GM18519 (cell line): ENCODE data around the gene IFT88.
"Not testable (repeated sequence)": the region's sequence is repeated elsewhere in the genome, so short reads cannot be mapped to it uniquely, and the experiment has no call there.

ENCODE experiments used
- ATAC-seq: cut with Tn5 transposase; IDR thresholded peaks from one replicate; pipeline ENCODE4 v1.9.1; 2021; ENCODE audit warnings: mild to moderate bottlenecking, moderate library complexity; ENCODE audit not compliant: unreplicated experiment, low FRiP score

The IFT88 gene

DNA sequence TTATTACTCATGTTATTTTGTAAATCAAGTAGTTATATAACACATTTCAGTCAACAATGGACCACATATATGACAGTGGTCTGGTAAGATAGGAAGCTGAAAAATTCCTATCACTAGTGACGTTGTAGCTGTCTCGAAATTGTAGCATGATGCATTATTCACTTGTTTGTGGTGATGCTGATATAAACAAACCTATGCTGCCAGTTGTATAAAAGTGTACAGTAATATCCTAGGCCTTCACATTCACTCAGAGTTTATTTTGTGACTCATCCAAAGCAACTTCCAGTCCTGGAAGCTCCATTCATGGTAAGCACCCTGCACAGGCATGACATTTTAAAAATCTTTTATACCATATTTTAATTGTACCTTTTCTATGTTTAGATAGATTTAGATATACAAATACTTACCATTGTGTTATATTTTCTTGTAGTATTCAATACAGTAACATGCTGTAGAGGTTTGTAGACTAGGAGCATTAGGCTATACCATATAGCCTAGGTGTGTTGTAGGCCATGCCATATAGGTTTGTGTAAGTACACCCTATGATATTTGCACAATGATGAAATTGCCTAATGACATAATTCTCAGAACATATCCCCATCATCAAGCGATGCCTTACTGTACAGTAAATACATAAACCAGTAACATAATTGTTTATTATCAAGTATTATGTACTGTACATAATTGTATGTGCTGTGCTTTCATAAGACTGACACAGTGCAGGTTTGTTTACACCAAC is 49.3 kb downstream of the IFT88 start:
- no peak for ATAC-seq

DNA sequence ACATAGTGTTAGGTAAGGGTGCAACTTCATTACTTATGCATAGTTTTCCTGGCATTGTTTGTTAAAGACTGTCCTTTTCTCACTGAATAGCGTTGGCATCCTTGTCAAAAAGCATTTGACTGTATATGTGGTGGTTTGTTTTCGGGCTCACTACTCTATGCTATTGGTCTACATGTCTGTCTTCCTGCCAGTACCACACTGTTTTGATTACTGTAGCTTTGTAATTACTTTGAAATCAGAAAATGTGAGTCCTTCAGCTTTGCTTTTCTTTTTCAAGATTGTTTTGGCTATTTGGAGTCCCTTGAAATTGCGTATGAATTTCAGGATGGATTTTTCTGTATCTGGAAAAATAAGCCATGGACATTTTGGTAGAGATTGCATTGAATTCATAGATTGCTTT is 56.0 kb downstream of the IFT88 start:
- ATAC-seq = no peak

DNA sequence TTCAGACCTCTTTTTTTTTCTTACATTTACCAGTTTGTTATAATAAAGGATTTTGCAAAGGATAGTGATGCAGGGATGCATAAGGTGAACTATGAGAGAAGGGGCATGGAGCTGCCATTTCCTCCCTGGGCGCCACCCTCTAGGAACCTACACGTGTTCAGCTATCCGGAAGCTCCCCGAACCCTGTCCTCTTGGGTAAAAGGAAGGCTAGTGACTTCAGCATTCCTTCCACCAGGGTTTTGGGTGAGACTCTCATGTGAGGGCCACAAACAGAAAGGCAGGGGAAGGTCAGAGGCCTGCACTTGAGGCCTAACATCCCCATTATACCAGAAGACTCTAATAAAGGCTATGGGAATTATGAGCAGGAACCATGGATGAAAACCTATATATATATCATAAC is 57.3 kb downstream of the IFT88 start:
- ATAC-seq = no peak

DNA sequence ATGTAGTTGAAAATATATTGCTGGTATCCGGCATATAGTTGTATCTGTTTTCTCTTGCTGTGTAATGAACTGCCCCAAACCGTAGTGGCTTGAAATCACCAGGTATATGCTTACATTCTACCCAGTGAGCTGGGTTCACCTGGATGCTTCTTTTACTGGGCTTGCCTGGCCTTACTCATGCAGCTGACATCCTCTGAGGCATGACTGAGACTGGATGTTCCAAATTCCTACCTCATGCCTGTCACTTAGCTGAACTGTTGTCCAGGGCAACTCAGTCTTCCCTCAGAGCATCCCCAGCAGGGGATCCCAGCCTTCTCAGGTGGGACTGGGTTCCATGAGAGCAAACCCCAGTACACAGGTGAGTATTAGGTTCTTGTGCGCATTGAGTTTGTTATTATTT is 66.8 kb downstream of the IFT88 start:
- no peak for ATAC-seq

DNA sequence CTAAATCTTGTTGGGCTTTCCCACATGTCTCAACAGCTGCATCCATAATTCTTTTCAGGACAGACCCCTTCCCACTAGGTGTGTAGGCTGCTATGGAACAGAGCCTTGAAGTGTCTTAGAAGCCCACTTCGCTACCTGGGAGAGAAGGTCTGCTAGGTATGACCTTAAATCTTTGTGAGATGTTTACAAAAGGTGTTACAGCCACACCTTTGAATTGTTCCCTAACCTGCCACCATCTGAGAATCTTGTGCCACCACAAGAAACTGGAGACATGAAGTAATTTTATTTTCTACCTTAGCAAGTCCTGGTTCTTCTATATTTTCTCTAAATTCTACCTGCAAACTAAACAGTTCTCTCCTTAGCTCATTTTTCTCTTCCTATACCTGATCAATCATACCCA is 69.1 kb downstream of the IFT88 start:
- ATAC-seq = no peak

DNA sequence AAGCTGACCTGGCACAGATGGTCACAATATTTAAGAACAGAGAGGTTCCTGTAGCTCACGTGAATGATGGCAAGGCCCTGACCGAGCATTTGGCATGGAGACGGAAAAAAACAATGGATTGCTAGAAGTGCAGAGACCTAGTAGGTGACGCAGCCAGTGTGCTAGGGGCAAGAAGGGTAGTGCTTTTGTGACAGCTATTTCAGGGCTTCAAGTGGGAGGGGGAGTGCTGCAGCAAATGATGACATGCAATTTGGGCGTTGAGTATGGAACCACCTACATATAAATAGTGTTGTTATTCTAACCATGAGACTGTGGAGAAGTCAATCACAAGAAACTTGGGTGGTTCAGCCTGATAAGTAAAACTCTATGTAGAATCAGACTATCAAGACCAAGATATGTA is 70.9 kb downstream of the IFT88 start:
- ATAC-seq = no peak

DNA sequence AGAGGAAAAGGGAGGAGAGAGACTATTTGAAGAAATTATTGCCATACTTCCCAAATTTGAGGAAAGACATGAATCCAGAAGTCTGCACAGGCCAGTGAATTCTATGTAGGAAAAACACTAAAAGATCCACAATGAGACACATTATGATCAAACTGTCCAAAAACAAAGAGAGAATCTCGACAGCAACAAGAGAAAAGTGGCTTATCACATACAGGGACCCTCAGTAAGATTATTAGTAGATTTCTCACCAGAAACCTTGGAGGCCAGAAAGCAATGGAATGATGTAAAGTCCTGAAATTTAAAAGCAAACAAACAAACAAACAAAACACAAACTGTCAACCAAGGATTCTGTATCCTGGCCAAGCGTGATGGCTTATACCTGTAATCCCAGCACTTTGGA is 80.8 kb downstream of the IFT88 start:
- ATAC-seq = no peak

DNA sequence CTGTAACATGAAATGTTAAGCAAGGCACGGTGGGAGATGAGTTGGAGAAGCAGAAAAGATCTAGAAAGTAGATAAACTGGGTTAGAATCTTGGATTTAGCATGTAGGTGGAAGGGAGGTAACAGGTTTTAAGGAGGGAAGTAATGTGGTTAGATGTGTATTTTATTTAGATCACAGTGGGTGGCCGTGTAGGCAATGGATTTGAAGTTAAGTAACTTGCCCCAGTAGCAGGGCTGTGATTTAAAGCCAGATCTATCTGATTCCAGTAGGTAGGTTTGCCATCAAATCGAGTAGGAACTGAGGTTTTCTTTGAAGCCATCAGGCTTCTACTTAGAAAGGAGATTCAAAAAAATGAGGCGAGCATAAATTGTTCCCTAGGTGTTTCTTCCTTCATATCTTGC is 86.0 kb downstream of the IFT88 start:
- ATAC-seq = no peak

DNA sequence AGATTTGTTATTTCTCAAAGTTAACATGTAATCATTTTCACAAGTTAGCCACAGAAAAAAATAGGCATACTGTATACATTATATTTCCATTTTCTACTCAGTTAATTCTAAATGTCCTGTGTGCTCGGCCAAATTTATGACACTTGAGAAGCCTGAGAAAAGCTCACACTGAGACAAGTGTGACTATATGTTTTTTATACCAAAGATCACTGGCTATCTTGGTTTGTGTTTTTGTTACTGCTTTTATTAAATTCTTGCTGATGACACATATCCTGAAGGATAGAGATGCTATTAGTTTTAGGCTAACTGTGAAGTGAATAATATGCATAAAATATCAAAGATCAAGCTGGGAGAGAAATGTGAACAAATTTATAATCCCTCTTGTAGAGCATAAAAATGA is 87.2 kb downstream of the IFT88 start:
- ATAC-seq = no peak

DNA sequence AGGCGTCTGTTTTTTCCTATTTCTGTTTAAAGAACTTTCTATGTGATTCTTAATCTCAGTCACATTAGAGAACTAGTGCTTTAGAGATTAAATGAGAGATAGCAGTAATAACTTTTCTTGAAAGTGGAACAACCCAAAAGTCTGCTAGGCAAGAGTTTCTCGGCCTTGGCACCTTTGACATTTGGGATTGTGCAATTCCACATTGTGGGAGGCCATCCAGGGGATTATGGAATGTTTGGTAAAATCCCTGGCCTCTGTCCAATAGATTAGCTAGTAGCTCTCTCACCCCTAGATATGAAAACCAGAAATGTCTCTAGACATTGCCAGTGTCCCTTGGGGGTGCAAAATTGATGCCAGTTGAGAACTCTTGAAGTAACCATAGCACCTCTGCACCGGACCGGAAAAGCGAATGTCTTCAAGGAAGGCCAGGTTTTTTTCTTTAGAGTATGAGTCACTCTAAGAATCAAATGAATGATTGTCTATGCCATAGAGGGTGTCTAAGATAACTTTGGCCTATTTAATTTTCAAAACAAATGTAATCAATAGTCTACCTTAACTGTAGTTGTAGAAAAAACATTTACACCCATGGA is 91.6 kb downstream of the IFT88 start:
- ATAC-seq = no peak

DNA sequence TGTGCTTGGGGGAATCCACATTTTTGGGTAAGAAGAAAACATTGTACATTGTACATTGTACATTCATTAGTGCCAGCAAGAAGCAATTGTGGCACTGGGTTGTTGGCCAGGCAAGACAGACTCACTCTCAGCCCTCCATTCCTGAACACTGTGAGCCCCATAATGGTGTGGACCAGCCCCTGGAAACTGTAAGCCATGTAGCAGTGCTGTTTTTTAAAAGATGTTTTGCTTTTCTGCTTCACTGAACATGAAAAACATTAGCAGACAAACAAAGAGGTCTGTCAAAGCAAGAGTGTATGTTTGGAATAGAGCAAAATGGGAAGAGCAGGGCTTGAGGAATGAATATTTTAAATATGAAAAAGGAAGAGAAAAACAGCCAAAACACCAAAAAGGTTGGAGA is 97.4 kb downstream of the IFT88 start:
- no peak for ATAC-seq

DNA sequence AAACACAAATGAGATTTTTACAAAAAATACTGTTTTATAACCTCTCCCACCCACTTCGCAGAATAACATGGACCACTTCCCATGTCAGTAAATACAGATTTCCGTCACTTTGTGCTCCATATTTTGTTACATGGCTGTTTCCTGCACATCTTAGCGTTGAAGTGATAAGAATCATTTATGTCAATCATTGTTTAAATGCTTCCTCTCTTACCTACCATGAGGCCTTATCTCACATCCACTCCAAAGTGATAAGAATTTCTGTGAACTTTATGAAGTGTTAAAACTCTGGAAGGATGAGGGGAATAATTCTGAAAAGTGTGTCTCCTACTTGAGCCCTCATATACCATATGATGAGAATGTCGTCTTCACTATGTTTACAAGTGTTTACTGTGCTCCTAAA is 100.0 kb downstream of the IFT88 start:
- ATAC-seq = no peak

DNA sequence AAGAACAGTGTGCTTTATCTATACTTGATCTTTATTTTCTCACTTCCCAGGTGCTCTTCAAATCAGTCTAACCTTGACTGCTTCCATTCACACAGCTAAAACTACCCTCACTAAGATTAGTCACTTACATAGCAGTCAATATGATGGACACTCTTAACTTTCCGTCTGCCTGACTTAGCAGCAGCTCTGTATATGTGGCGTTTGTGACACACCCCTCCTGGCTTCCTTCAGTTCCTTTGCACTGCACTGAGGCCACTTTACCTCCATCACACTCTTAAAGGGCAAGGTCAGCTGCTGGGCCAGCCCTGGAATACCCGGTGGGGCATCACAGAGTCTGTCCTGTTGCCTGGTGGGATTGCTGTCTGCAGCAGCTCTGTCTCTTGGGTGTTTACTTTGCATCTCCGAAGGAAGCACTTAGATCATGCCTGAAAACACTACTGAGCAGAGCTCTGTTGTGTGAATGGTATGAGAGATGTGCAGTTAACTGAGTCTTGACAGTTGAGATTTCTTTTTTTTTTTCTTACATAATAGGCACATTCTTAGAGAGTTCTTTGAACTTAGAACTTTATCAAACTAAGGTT is 101.0 kb downstream of the IFT88 start:
- no peak for ATAC-seq

DNA sequence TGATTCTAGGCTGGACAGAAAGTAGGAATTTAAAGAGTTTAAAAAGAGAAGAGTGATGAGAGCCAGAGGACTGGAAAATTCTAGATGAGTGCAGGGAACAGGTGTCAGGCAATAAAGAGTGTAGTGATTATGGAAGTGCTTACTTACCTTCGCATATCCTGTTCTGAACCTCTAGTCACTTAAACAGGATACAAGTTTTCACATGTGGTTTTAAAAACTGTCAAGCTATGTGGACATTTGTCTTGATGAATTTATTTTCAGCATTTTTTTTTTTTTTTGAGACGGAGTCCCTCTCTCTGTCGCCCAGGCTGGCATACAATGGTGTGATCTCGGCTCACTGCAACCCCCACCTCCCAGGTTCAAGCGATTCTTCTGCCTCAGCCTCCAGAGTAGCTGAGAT is 102.2 kb downstream of the IFT88 start:
- no peak for ATAC-seq

DNA sequence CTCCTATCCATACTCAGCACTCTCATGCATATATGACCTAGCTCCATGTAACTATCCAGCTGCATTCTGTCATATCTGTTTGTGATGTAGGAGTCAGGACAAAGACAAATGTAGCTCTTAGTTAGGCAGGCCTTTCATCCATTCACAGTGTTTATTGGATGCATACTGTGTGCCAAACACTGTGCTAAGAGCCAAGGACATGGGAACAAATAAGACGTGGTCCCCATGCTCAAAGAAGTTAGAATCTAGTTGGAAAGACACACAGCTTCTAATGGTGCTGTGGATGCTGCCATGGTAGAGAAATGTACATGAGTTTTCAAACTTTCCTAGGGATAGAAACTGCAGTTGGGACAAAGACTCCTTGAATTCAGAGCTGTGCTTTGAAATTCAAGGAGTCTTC is 104.8 kb downstream of the IFT88 start:
- ATAC-seq = no peak

DNA sequence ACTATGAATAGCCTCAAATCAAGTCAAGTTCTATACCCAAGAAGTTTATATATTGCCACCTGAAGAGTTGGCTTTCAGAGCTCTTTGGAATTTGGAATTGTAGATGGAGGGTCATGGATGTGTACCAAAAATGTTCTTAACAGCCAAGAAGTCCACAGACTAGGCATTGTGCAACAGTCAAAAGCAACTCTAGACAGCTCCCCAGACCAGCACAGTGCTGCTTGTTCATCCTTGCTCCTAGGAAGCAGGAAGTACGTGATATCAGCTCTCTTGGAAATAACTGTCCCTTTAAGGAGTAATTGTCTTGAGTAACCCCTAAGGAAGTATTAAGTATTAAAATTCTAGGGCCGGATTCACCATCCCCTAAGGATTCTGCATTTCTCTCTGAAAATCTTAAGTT is 105.8 kb downstream of the IFT88 start:
- ATAC-seq = no peak

DNA sequence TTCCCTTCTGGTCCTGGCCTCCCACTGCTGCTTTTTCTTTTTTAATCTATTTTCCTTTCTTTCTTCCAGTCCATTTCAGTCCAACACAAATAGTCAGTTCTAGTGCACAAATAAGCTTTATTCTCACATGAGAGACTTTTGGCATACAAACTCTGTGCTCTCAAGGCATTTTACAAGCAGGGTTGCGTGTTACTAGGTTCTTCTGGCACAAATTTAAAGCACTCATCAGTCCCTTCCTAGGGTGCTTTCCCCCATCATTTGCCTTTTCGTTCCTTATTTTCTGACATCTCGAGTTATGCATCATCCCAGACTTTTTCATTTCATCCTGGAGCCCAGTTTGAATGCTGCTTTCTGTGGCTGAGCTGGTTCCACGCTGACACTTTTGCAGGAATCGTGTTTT is 106.8 kb downstream of the IFT88 start:
- no peak for ATAC-seq

DNA sequence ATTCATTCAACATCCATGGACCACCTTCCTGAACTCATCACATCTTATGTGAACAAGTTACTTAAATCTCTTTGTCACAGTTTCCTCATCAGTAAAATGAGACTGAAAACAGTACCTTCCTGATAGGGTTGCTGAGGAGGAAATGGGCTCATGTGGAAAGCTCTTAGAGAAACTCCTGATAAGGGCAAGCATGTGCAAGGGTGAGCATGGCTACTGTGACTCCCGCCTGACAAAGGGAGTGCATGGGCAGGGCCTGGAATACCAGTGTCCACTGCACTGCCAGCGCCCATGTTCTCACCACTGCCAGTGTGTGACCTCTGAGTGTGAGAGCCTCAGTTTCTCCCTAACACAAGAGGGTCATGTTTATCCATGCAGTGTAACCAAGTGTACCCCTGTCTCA is 109.3 kb downstream of the IFT88 start:
- no peak for ATAC-seq

DNA sequence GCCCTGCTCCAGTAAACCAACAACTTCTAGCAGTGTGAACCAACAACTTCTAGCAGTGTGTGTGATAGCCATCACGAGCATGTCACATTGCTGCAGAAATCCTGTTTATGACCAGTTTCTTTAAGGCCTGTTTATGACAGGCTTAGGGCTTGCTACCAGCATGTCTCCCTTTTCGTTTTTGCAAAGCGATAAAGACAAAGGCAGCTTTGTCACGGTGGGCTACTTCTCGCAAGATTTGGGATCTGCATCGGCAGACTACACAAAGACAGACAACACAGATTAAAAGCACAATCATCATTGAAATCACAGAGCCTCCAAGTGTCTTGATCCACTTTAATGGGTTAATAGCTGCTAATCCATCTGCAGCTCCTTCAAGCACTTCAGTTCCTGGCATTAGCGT is 111.6 kb downstream of the IFT88 start:
- not testable (repeated sequence) for ATAC-seq

DNA sequence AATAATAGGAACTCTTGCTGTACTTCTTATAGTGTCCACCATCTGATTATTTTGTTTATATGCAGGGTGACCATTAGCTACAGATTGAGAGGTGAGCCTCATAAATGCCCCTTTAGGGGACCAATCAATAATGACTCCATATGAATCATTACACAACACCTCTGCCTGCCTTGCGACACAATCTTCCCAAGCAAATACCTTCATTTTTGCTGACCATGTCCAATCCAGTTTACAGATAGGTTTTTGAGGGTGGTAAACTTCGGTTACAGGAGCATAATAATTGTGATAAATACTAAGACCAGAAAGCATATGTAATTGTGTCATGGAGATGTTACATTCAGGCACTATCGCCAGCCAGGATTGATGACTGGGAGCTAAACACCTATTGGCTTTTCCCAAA is 112.9 kb downstream of the IFT88 start:
- no peak for ATAC-seq

DNA sequence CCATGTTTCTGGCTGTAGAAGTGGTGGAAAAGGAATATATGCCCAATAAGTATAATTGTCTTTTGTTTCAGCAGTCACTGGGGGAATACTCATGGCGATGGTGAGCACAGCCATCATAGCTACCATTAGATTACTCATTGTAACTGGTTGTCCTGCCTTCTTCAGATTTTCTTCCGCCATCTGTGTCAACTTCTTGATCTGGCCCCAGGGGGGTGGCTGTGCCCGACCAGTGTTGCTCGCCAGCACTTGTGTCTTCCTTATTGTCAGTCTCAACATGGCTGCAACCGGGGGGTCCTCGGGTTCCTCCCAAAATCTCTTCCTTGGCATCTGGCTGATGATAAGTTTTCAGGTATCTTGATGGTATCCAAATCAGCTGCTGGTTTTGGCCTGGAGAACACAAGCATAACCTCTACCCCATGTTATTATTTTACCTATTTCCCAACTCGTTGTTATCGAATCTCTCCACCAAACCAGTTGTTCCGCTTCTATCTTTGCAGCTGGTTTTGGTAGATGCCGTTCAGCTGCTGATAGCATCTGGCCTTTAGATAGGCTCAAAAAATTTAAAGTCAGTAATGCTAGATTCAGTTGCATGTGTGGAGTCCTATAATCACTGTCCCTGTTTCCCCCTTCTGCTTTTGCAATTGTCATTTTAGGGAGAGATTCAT is 113.6 kb downstream of the IFT88 start:
- no peak for ATAC-seq

DNA sequence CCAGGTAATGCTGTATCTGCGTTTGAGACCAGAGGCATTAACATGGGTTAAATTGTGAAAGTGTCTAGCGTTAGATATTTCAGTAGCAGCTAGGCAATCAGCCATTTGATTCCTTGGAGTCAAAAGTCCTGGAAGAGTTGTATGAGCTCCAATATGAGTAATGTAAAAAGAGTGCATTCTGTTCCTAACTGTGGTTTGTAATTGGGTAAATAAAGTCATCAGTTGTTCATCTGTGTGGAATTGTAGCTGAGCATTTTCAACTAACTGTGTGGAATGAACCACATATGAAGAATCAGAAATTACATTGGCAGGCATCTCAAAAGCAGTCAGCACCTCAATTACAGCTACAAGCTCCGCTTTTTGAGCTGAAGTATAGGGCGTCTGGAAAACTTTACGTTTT is 114.5 kb downstream of the IFT88 start:
- not testable (repeated sequence) for ATAC-seq
